Fibroblast of skin of right quadriceps (primary cell): ENCODE measurements around the gene TMEM89.
A peak's percentile ranks its signal among the peaks of the same experiment; 100 is the strongest.

ENCODE experiments used
- DNase-seq: peaks from one replicate; pipeline ENCODE4 v3.0.0-alpha.2; 2013

The TMEM89 gene

DNA sequence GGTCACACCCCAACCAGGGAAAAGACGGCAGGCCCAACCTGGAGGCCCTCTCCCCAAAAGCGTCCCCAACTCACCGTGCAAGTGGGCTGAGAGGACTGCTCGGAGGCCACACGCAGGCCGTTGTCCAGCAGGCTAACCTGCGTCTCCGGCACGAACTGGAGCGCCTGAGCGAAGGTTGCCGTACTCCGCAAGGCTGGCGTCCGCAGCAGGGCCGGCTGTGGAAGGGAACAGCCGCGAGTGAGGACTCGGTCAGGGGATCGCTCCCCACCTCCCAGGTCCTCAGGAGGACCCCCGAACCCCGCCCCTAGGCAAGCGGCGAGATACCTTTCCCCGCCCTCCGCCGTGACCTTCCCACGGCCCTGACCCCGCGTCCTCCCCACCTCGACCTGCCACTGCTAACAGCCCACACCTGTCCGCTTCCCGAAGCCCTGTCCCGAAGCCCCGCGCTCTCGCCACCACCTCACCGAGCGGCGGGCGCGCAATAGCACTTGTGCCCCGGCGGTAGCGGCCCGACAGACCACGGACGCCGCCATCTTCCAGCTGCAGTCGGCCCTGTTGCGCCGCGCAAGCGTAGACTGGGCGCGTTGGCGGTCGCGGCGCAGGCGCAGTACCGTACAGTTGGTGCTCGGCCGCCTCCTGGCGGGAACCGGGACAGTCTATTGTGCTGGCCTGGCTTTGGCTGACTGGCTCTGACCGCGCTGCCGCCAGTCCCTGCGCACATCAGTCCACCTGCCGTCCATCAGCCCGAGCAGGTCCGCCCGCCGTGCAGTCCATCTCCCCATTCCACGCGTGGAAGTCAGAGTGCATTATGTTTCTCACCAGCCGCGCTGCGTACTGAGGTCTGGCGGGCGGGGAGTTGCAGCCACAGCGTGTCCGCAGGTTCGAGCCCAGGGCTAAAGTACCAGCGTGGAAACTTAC, 12.2 kb downstream of the TMEM89 start, which contains the start of gene UQCRC1:
TSS of gene UQCRC1 (minus strand) at position 559 of the 918 bp plus-strand sequence. CDS start at position 533, 26 bp downstream.
- DNase-seq: peak; percentile 89

DNA sequence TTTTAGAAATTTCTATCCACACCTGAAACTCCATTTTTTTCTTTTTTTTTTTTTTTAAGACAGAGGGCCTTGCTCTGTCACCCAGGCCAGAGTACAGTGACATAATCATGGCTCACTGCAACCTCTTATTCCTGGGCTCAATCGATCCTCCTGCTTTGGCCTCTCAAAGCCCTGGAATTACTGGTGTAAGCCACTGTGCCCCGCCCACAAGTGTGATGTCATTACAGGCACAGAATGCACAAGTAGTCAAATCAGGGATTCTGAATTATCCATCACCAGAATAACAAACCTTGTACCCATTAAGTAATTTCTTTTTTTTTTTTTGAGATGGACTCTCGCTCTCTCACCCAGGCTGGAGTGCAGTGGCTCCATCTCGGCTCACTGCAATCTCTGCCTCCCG, 14.1 kb downstream of the TMEM89 start:
- no peak for DNase-seq

DNA sequence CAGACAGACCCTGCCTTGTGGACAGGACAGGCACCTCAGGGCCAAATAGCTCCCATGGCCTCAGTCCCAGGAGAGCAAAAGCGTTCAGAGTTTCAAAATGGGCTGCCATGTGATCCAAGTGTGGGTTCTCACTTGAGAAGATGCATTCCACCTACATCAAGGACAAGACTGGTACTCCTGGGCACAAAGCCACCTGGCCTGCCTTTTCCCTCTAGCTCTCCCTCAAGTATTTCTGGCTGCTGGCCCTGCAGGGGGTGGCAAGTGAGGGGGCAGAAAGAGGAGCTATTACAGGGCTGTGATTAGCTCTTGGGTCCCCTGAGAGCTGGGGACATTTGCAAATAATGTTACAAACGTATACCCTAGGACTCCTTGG, 20.0 kb downstream of the TMEM89 start:
- DNase-seq: no peak

DNA sequence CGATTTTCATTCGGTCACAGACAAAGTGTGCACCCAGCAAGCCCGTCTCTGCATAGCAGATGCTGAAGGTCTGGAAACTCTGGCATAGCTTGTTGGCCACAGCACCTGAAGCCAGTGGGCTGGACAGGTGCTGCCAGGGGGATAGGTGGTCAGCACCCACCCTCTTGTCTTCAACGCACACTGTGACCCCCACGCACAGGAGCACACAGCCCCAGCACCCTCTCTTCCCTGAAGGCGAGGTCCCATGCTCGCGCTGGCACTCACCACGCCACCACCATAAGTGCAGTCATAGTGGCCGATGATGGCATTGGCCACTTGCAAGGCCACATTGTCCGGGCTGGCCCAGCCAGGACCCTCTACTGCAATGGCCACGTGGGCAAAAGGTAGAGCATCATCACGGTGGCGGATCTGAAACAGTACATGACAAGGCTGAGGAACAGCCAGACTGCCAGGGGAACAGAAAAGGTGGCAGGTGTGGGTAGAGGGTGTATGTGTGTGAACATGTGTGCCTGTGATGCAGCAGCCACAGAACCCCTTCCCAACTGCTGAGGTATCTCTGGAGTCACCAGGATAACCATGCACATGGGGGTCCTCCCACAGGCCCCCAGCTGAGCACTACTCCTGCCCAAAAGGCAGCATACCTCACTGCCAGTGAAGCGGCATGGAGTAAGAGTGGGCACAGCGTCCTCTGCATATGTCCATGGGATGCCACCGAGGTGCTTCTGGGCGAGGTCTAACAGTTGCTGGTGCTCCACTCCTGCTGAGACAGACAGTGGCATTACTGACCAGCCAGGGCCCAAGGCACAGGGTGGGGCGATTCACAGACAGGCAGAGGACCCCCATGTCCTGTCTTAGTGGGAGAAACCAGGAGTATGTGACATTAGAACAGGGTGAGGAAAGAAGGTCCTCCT, 20.6 kb downstream of the TMEM89 start:
- DNase-seq: no peak

DNA sequence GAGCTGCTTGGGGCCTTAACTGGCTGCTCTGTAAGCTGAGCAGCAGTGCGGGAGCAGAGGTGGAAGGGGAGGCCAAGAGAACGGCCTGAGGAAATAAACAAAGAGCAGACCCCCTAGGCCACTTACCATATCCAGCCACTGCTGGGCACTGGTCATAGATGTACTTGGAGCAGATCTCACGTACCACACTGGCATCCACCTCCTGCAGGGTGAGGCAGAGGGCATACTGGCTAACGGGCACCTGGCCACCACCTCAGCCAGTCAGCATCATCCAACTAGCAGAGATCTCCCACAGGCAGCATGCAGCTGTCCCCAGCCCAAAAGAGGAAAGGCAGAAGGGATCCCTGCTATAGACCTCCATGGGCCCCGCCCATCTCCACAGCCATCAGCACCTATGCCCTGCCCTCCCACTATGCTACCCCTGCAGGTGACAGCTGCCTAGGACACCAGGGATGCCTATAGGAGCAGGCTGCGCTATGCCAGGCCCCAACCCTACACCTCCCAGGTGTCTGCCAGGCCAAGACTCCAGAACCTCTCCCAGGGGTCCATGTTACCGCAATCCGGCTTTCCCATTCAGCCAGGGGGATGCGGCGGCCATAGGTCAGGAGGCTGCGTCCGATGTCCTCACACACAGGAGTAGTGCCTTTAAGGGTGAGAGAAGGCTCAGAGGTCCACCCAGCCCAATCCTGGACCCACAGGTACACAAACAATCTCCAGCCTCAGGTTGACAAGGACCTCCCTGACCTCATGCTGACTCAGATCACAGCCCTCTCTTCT, 21.9 kb downstream of the TMEM89 start:
- DNase-seq: no peak

DNA sequence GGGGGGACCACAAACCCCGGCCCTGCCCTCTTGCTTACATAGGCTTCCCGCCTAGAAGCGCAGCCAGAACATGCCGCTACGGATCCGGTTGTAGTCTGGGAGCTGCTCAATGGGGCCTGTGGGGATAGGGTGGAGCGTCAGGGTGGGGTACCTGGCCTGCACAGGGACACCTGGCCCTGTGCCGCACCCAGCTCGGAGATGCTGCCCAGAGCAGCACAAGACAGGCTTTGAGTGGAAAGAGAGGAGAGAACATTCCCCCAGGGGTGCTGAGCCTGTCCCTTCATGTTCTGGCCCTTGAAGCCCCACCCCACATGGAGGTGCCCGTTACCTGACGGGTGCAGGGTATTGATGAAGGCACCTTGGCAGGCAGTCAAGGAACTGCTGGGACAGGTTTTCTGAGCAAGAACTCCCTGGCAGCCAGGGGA, 22.5 kb downstream of the TMEM89 start:
- no peak for DNase-seq

DNA sequence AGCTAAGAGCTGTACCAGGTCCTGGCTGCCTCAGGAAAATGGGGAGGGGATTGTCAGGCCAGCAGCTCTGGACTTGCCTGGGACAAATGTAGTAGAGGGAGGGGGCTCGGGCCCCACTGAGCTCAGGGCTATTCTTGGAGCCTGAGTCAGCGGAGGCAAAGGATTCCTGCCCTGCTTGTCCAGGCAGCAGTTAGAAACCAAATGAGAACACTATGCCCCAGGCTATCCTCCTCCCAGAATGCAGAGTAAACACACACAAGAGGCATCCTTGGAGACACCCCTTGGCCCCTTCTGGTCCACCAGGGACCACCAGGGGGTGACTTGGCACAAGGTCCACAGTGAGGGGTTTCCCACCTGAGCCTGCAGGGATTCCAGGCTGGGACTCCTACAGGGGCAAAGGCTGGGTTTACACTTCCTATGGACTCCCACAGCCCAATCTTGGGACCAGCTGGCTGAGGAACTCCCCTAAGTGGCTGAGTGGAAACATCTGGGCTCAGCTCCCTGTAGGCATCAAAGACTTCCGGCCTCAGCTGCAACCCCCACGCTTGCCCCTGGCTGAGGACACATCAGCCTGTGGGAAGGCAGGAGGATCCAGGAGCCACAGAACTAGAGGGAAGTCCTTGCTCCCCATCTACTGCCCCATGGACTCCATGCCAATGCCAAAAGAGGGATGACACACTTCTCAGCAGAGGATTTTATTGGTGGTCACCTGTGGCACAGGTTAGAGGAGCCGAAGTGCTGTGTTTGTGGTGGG, 23.1 kb downstream of the TMEM89 start:
- DNase-seq: peak; percentile 90

DNA sequence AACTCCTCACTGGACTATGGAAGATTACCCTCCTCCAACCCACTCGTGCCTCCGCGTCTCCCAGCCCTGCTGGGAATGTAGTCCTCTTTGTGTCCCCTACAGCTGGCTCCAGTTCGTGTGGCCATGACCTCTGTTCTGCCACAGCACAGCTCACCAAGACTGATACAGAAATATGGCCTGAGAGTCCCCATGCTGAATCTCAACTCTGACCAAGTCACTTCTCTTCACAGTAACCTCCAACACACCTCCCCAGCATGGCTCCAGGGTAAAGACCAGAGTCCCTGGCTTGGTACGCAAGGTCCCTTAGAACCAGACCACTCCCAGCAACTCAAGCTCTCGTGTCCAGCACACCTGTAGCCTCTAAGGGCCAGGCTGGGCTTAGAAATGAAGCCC, 24.2 kb downstream of the TMEM89 start:
- no peak for DNase-seq

DNA sequence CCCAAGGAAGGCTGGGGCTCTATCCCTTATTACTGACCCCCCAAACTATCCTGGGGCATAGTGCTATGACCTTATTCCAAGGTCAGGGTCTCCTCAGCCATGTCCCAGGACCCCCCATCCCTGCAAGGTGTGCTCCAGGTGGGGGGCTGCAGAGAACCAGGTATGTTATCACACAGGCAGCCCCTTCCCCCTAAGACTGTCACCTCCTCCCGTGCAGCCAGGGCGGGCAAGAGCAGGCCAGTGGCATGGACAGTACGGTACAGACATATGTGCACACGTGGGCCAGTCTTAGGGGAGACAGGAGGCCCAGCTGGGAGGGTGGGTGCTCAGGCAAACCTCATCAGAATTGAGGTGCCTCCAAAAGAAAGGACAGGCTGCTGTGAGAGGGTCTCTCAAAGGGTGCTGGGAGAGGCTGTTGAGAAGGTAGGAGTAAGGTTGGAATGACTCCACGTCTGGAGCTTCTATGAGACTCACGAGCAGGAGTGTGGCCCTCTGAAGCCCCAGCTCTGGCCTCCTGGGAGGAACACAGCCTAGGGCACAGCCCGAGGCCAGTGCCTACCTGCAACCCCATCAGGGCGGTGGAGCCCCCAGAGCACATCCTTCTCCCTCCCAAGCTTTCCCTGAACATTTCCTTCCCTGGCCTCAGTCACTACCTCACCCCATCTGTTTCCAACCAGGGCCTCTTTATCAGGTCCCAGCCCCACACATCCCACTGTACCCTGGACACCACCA, 24.7 kb downstream of the TMEM89 start:
- no peak for DNase-seq

DNA sequence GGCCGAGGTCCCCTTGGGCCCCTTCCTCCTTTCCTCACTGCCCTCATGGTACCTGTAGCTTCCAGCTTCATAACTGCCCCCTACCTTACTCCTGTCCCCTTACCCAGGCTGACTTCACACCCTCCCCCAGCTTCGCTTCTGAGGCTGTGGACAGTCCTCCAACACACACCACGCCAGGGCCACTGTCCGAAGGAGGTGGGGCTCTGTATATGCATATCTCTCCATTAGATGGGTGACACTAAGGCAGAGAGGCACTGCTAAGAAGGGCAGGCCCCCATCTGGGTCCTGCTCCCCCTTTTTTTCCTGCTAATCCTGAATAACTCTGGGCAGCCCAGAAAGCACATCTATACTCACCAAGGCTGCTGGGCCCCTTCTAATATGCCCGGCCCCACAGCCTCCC, 25.4 kb downstream of the TMEM89 start:
- no peak for DNase-seq

DNA sequence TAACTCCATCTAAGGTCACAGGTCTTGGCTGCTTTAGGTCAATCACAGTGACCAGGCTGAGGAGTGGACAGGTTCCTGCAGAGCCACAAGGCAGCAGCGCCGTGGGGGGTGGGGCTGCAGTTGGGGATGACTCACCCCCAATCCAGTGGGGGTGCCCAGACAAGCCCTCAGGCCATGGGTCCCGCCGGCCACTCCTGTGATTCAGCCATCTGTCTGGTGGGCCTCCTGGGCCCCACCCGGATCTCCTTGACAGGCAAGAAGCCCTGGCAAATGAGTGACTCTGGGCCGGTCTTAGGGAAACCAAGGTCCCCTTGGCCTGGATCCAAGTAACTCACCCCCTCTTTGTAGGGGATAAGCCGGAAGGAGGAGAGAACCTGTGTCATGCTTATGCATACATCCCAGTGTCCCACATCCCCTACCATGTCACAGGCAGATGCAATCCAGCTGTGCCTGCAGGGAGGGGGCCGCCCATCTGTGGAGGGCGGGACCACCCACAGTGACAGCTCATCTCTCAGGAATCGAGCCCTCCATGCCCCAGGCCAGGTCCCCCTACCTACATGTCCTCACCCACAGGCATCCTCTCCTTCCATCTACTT, 25.9 kb downstream of the TMEM89 start:
- DNase-seq: peak; percentile 83

DNA sequence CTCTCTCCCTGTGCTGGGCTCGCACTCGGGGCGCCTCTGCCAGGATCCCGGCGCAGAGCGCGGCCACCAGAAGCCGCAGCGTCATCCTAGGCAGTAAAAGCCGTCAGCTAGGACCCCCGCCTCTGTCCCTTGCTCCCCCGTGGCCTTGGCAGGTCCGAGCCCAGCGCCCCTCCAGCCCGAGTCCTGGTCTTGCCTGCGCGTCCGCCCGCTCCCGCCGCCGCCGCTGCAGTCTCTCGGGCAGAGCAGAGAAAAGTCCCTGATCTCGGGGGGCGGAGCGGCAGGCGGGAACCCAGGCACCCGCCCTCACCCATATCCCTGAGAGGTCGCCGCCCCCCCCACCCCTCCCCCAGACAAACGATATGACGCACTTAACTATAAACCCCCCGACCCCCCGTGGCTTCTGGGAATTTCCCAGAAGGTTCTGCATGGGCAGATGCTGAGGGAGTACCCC, 26.5 kb downstream of the TMEM89 start, which contains the start of gene COL7A1:
TSS of gene COL7A1 (minus strand) at position 255 of the 451 bp plus-strand sequence. CDS start at position 85, 170 bp downstream.
- DNase-seq: no peak

DNA sequence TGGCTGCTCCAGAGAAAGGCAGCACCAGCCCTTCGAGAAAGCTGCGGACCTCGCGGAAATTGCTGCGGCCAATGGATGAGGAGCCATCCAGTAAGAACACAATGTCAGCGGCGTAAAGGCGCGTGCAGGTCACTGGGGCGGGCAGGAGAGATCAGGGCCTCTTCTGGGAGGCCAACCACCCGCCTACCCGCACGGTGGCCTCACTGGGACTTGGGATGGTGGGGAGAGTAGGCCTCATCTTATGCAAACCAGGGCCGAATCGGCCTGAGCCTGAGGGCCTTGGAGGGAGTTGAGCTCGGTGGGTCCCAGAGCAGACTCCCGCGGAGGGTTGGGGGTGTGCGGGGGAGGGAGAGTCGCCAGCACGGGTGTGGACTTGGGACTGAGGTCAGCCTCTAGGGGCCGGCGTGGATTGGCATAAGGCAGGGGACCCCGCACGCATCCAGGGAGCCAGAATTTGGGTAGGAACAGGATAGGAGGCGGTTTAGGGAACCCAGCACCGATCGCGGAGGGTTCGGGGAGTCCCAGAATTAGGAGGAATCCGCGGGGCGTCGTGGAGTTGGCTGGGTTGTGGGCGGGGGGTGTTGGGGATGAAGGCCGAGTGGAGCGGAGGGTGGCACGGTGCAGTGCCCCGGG, 27.0 kb downstream of the TMEM89 start:
- no peak for DNase-seq

DNA sequence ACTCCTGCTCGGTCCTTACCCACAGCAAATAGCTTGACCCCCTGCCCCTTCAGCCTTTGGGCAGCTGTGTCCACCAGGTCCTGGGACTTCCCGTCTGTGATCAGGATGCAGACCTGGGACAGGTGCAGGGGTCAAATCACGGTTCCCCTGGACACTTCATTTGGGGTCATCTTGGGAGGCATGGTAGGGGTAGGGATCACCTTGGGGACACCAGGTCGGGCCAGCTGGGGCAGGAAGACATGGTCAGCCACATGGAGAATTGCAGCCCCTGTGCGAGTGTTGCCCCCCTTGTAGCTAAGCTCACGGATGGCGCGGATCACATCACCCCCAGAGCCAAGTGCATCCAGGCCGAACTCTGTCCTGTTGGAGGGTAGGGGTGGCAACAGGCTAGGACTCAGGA, 28.2 kb downstream of the TMEM89 start:
- DNase-seq: no peak

DNA sequence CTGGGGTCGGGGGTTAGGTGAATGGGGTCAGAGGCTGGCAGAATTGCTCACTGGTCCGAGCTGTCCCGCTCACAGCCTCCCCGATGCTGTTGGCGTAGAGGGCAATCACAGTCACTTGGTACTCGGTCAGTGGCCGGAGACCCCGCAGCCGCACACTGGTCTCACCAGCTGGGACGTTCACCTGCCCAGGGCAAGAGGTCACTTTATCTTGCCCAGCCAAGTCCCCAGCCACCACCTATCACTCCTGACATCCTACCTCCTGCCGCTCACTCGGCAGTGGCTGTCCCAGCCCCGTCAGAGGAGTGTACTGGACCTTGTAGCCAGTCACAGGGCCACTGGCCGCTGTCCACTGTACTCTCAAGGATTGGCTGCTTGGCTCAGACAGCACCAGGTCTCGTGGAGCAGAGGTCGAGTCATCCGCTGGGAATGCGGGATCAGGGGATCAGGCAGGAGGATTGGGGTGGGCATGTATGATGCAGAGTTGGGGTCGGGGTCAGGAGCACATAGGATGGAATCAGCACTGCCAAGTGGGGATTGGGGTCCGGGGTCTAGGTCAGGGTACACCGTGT, 29.0 kb downstream of the TMEM89 start:
- no peak for DNase-seq

DNA sequence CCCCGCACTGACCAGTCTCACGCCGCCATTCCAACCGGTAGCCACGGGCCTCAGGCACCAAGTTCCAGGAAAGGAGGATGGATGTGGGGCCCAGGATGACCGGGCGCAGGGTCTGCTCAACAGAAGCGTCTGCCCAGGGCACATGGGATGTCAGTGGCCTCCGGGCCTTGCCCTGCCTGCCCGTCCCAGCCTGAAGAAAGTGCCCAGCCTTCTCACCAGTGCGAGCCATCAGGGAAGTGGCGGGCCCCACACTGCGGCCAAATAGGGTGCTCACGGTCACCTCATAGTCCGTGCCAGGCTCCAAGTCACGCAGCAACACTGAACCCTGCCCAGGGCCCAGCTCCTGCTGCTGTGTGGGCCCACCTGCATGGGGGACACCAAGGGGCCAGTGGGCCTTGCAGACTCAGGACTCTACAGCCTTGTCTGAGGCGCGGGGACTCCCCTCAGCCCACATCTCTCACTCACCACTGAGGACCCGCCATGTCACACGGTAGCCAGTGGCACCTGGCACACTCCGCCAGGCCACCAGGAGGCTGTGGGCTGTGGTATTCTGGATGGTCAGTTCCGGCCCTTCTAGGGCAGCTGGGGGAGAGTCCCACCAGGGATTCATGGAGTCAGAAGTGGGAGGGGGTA, 29.6 kb downstream of the TMEM89 start:
- no peak for DNase-seq

DNA sequence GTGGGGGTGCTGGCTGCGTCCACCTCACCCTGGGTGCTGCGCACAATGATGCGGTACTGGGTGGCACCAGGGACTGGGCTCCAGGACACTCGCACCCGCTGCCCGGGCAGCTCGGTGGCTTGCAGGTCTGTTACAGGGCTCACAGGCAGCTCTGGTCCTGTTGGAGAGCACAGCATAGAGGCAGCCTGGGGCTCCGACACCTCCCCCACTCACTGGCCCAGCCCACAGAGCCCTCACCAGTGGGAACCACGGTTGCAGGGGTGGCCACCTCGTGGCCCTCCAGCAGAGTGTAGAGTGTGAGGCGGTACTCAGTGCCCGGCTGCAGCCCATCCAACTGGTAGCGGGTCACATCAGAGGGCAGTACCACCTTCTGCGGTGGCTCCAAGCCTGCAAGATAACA, 30.1 kb downstream of the TMEM89 start:
- no peak for DNase-seq

DNA sequence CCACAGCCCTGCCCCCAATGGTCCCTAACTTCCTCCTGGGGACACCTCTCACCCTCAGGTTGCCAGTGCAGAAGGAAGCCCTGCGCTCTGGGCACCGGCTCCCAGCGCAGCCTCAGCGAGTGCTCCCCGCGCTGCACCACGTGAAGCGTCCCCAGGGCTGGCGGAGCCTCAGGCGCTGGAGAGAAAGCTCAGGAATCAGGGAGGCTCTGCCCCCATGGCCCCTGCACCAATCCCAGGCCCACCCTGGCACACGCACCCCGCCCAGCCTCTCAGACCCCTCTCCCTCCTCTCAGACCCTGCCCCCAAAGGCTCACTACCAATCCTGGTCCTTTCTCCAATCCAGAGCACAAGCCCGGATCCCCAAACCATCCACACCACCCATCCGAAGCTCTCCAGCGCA, 33.3 kb downstream of the TMEM89 start:
- DNase-seq: no peak

DNA sequence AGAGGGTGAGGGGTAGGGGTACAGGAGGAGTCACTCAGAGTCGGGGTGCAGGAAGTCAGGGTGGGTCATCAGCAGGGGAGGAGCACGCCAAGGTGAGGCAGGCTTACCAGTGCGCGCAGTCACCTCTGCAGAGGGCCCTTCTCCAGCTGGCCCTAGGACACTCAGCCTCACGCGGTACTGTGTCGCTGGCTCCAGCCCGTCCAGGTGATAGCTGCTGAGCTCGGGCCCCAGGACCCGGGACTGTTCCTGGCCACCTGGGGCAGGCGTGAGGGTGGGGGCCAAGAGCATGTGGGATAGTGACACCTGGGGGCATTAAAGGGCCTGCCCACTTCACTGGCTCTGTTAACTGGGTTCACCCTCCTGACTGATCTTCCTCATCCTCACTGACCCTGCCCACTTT, 33.9 kb downstream of the TMEM89 start:
- no peak for DNase-seq
